ENCODE data around the gene CTXN1.

CTXN1 gene

GRCh38 chr19:7904074-7905020 lies 21.6 kb downstream of the CTXN1 start:
- H3K36me3 ChIP-seq (ENCODE audit: control insufficient read depth in 2 of 2, insufficient read depth in 1 of 2, low read length in 2 of 2) = peaks cover 0 to 35% of the 10 kb centered on the region in 2 experiments; a peak in 1 of 3 replicates
- ChIA-PET CTCF (interaction anchor here (0.8 to 1.5 kb wide), 12 partner anchors 11 to 85 kb away, joined by 3 to 12 read pairs (median 3); partner anchors contain the start of gene SNAPC2), POLR2A (interaction anchor here (1.0 to 1.9 kb wide), 16 partner anchors 8 to 97 kb away, joined by 3 to 25 read pairs (median 8); partner anchors contain the start of genes LRRC8E, PRR36, SNAPC2 and TGFBR3L)
- H3K27ac ChIP-seq (ENCODE audit: extremely low read depth, low read depth, low read length) = peak overlapping the region; percentile 77
- H3K4me3 ChIP-seq (ENCODE audit: low read depth, low read length) = peak overlapping the region; percentile 90
- H3K4me1 ChIP-seq (ENCODE audit: control insufficient read depth, insufficient read depth, low read length) = peaks cover 5% of the 10 kb centered on the region; the same call in 1 of the 2 replicates
- H3K9me3 ChIP-seq (ENCODE audit: control insufficient read depth, insufficient read depth, low read depth, low read length) = no peaks in the 10 kb centered on the region
- TF ChIP-seq ZNF404 (tag by site-specific recombination; IDR thresholded peaks at IDR 0.05) (no peak), INSM2 (tag by site-specific recombination; IDR thresholded peaks at IDR 0.05) (no peak), ZNF521 (tag by site-specific recombination; IDR thresholded peaks at IDR 0.05) (no peak), KLF17 (tag by site-specific recombination; IDR thresholded peaks at IDR 0.05) (no peak), ZNF121 (tag by site-specific recombination; IDR thresholded peaks at IDR 0.05) (no peak), ZSCAN4 (tag by site-specific recombination; IDR thresholded peaks at IDR 0.05) (no peak), ZNF585B (tag by site-specific recombination; IDR thresholded peaks at IDR 0.05) (no peak), ZNF324 (tag by site-specific recombination; IDR thresholded peaks at IDR 0.05) (no peak), ZNF169 (tag by site-specific recombination; IDR thresholded peaks at IDR 0.05) (no peak), ZBTB17 (tag by site-specific recombination; IDR thresholded peaks at IDR 0.05) (0 out of 2 replicates have a peak, but pooled peaks have one; percentile 27), ZNF423 (tag by site-specific recombination; IDR thresholded peaks at IDR 0.05) (peak; percentile 88), ZNF610 (tag by site-specific recombination; IDR thresholded peaks at IDR 0.05; ENCODE audit: borderline replicate concordance) (no peak), EGR2 (tag by site-specific recombination; IDR thresholded peaks at IDR 0.05; ENCODE audit: low read depth) (no peak), ZBTB6 (tag by site-specific recombination; IDR thresholded peaks at IDR 0.05) (no peak), ZNF518A (tag by site-specific recombination; conservative IDR thresholded peaks at IDR 0.05; ENCODE audit: low read depth) (no peak), SP7 (tag by site-specific recombination; IDR thresholded peaks at IDR 0.05) (peak; percentile 24; the same call in 1 of the 2 replicates), ZNF248 (tag by site-specific recombination; IDR thresholded peaks at IDR 0.05) (no peak), MZF1 (tag by site-specific recombination; IDR thresholded peaks at IDR 0.05; ENCODE audit: borderline replicate concordance) (no peak), ZNF707 (tag by site-specific recombination; IDR thresholded peaks at IDR 0.05) (no peak), ZNF18 (tag by site-specific recombination; IDR thresholded peaks at IDR 0.05) (no peak), ZNF529 (tag by site-specific recombination; IDR thresholded peaks at IDR 0.05; ENCODE audit: insufficient replicate concordance) (no peak), ZNF426 (tag by site-specific recombination; IDR thresholded peaks at IDR 0.05) (no peak), ZBTB8A (tag by site-specific recombination; IDR thresholded peaks at IDR 0.05) (0 out of 2 replicates have a peak, but pooled peaks have one; percentile 14), ZNF776 (tag by site-specific recombination; IDR thresholded peaks at IDR 0.05; ENCODE audit: borderline replicate concordance) (no peak), ZXDB (tag by site-specific recombination; IDR thresholded peaks at IDR 0.05) (0 out of 2 replicates have a peak, but pooled peaks have one; percentile 33)
